ENCODE results near the gene AREG.
"Not testable (repeated sequence)": the region's sequence is repeated elsewhere in the genome, so short reads cannot be mapped to it uniquely, and the experiment has no call there.

The AREG gene, protein sequence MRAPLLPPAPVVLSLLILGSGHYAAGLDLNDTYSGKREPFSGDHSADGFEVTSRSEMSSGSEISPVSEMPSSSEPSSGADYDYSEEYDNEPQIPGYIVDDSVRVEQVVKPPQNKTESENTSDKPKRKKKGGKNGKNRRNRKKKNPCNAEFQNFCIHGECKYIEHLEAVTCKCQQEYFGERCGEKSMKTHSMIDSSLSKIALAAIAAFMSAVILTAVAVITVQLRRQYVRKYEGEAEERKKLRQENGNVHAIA

DNA sequence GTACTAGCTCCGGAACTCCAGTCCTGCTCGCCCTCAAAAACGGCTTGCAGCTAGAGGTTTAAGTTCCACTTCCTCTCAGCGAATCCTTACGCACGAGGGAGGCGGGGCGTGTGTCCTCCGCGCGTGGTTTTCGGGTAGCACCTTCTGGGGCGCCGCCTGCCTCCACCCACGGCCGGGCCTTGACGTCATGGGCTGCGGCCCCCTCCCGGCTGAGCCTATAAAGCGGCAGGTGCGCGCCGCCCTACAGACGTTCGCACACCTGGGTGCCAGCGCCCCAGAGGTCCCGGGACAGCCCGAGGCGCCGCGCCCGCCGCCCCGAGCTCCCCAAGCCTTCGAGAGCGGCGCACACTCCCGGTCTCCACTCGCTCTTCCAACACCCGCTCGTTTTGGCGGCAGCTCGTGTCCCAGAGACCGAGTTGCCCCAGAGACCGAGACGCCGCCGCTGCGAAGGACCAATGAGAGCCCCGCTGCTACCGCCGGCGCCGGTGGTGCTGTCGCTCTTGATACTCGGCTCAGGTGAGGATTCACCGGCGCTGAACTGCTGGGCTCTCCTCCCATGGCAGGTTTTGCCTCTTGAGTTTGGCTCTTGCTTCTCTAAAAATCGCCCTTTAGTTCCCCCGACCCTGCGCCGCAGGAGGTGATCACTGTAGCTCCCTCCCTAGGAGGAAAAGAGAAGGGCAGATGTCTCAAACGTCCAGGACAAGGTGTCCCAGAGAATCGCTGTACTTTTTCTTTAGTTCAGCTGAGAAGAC is at the start of gene AREG:
Gene AREG (plus strand): TSS at position 246 of the 752 bp plus-strand sequence. CDS start 210 bp downstream, at position 456.
- DNase-seq (ENCODE audit: low read depth, low spot score) = no peak
- H3K36me3 ChIP-seq (ENCODE audit: insufficient read depth, low read length) = no peaks in the 10 kb centered on the region
- peak within 1 kb of the TSS; percentile 29 for H3K9ac ChIP-seq (ENCODE audit: insufficient read length)
- peak within 1 kb of the TSS; percentile 87 for H3K4me3 ChIP-seq
- TF ChIP-seq FOXP2 (optimal IDR thresholded peaks at IDR 0.05; ENCODE audit: control extremely low read depth, extremely low read length, insufficient read depth) = no peak
- no peak for TF ChIP-seq EZH2 (IDR thresholded peaks at IDR 0.05)
- no peak for TF ChIP-seq POLR2AphosphoS5 (IDR thresholded peaks at IDR 0.05; ENCODE audit: borderline replicate concordance, low read depth, low read length)
- no peak within 1 kb of the TSS for H3K27ac ChIP-seq
- no peaks in the 10 kb centered on the region for H3K9me3 ChIP-seq (ENCODE audit: low read depth, low read length)

DNA sequence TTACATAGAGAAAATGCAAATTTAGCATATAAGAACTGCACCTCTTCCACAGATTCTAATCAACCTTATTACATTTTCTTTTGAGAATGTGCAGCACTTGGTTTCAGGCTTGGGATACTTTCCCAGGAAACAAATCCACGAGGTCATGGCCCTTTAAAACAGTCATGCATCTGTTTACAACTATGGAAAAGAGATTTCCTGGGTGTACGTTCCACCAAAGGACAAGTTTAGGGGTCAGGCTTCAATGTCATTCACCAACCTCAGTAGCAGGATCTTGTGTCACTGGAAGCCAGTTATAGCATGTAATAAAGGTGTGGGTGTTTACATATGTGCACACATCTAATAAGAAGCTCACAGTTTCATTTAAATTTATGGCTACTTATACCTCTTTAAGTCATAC is 49.3 kb upstream of the AREG start:
- no peaks in the 10 kb centered on the region for H3K9me3 ChIP-seq (ENCODE audit: low read depth, low read length)
- no peak for DNase-seq (ENCODE audit: low read depth, low spot score)
- no peak for TF ChIP-seq POLR2AphosphoS5 (IDR thresholded peaks at IDR 0.05; ENCODE audit: borderline replicate concordance, low read depth, low read length)
- no peak for TF ChIP-seq FOXP2 (optimal IDR thresholded peaks at IDR 0.05; ENCODE audit: control extremely low read depth, extremely low read length, insufficient read depth)
- no peak for TF ChIP-seq EZH2 (IDR thresholded peaks at IDR 0.05)
- H3K36me3 ChIP-seq (ENCODE audit: insufficient read depth, low read length) = no peaks in the 10 kb centered on the region
- no peak overlapping the region for H3K9ac ChIP-seq (ENCODE audit: insufficient read length)
- no peak overlapping the region for H3K4me3 ChIP-seq
- no peak overlapping the region for H3K27ac ChIP-seq

DNA sequence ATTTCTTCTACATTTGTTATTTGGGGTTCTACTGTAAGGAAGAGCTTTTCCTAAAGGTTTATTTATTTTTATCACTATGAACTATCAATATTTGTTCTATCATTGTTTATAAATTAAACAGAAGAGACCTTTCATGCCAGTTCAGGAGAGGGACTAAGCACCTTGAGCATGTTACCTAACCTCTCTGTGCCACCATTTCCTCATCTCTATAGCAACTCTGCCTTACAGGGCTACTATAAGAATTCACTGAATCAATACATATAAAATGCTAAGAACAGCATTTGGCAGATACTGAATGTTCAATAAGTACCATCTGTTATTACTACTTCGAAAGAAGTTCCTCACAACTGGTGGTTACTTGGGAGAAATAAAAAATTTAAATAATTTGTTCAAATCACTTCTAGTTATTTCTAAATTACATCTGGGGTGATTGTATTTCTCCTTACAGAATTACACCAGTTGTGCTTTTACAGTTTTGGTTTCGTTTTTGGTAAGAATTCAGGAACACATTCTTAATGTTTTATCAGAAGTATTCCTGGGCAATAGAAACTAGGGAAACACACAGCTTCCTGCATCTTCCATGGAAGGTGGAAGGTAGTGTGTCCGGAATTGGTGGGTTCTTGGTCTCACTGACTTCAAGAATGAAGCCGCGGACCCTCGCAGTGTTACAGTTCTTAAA is 47.0 kb upstream of the AREG start:
- no peak for DNase-seq (ENCODE audit: low read depth, low spot score)
- TF ChIP-seq EZH2 (IDR thresholded peaks at IDR 0.05) = no peak
- no peak for TF ChIP-seq FOXP2 (optimal IDR thresholded peaks at IDR 0.05; ENCODE audit: control extremely low read depth, extremely low read length, insufficient read depth)
- TF ChIP-seq POLR2AphosphoS5 (IDR thresholded peaks at IDR 0.05; ENCODE audit: borderline replicate concordance, low read depth, low read length) = no peak
- Histone ChIP-seq H3K36me3 (ENCODE audit: insufficient read depth, low read length) (no peaks in the 10 kb centered on the region), H3K9ac (ENCODE audit: insufficient read length) (no peak overlapping the region), H3K9me3 (ENCODE audit: low read depth, low read length) (no peaks in the 10 kb centered on the region), H3K27ac (no peak overlapping the region), H3K4me3 (no peak overlapping the region)

DNA sequence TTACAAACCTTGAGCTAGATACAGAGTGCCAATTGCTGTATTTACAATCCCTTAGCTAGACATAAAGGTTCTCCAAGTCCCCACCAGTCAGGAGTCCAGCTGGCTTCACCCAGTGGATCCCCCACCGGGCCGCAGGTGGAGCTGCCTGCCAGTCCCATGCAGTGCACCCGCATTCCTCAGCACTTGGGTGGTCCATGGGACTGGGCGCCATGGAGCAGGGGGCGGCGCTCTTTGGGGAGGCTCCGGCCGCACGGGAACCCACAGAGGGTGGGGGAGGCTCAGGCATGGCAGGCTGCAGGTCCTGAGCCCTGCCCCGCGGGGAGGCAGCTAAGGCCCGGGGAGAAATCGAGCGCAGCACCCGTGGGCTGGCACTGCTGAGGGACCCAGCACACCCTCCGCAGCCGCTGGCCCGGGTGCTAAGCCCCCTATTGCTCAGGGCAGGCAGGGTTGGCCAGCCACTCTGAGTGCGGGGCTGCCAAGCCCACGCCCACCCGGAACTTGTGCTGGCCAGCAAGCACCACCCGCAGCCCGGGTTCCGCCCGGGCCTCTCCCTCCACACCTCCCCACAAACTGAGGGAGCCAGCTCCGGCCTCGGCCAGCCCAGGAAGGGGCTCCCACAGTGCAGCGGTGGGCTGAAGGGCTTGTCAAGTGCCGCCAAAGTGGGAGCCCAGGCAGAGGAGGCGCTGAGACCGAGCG is 45.9 kb upstream of the AREG start:
- not testable (repeated sequence) for H3K27ac ChIP-seq; H3K36me3 ChIP-seq (ENCODE audit: insufficient read depth, low read length); H3K4me3 ChIP-seq; DNase-seq (ENCODE audit: low read depth, low spot score); H3K9ac ChIP-seq (ENCODE audit: insufficient read length); H3K9me3 ChIP-seq (ENCODE audit: low read depth, low read length)

DNA sequence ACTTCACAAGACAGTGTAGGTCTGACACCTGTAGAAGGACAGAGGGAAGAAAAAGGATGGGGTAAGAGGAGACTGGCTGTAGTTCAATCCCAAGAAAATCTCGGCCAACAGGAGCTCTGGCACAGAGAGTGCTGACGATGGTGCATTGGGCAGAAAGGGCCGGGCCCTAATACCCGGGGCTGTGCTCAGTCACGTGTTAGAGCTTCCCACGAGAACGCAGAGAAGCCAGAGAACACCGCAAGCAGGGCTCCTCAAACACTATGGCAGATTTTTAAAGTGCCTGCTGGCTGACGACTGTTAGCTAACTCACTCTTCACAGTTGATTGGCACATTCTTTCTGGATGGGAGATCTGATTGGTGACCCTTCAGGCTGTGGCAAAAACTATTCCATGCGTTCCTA is 44.5 kb upstream of the AREG start:
- H3K27ac ChIP-seq = no peak overlapping the region
- TF ChIP-seq FOXP2 (optimal IDR thresholded peaks at IDR 0.05; ENCODE audit: control extremely low read depth, extremely low read length, insufficient read depth) (no peak), EZH2 (IDR thresholded peaks at IDR 0.05) (no peak), POLR2AphosphoS5 (IDR thresholded peaks at IDR 0.05; ENCODE audit: borderline replicate concordance, low read depth, low read length) (no peak)
- no peak for DNase-seq (ENCODE audit: low read depth, low spot score)

DNA sequence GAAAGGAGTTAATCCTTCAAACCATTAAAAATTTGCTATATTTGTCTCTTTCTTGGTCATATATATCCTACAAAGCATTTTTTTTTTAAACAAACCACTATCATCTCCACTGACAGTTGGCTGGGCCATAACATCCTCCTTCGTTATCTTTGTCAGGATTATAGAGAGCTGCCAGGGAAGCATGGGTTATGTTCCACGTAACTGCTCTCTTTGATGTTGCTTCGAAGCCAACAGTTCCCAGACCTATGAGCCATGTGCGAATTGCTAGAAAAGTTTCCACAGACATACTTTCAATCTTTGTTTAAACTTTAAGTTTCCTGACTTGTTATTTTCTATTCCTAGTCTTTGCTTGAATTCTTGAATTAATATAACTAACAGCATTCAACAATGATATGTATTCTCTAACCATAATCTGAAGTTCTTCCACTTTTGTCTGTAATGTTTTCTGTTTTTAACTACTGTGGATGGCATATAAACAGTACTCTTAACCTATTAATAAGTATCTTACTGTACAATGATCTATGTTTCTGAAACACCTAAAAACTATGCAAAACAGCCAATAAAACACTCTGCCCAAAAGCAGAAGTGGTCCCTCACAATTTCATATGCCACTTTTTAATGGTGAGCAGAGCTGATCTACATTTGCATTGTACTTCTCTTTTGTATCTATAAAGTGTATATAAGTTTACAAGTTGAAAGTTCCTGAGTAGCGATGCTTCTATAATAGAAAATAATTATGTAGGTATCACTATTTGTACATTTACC is 42.1 kb upstream of the AREG start:
- TF ChIP-seq POLR2AphosphoS5 (IDR thresholded peaks at IDR 0.05; ENCODE audit: borderline replicate concordance, low read depth, low read length) (no peak), FOXP2 (optimal IDR thresholded peaks at IDR 0.05; ENCODE audit: control extremely low read depth, extremely low read length, insufficient read depth) (no peak), EZH2 (IDR thresholded peaks at IDR 0.05) (no peak)
- H3K27ac ChIP-seq = no peak overlapping the region
- no peak for DNase-seq (ENCODE audit: low read depth, low spot score)
- H3K36me3 ChIP-seq (ENCODE audit: insufficient read depth, low read length) = no peaks in the 10 kb centered on the region
- H3K4me3 ChIP-seq = no peak overlapping the region
- no peaks in the 10 kb centered on the region for H3K9me3 ChIP-seq (ENCODE audit: low read depth, low read length)
- no peak overlapping the region for H3K9ac ChIP-seq (ENCODE audit: insufficient read length)

More for the DNA sequence above, 44.5 kb upstream of the AREG start:
- Histone ChIP-seq H3K9ac (ENCODE audit: insufficient read length) (no peak overlapping the region), H3K9me3 (ENCODE audit: low read depth, low read length) (no peaks in the 10 kb centered on the region), H3K4me3 (no peak overlapping the region), H3K36me3 (ENCODE audit: insufficient read depth, low read length) (no peaks in the 10 kb centered on the region)

DNA sequence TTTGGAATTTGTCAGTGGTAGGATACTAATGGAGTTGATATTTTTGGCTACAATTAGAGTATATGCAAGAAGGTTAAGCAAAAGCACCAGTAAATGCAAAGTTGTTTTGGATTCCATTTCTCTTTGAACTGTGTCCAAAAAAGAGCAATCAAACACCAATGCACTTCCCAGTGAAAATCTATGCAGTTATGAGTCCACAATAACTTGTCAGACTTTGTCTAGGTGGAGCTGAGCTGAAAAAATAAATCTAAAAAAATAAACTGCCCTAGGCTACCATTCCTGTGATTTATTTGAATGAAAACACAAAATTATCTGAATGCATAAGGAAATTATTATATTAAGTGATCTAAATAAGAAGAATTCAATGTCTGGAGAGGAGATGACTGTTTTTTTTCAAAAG is 37.0 kb upstream of the AREG start:
- H3K27ac ChIP-seq = no peak overlapping the region
- H3K36me3 ChIP-seq (ENCODE audit: insufficient read depth, low read length) = no peaks in the 10 kb centered on the region
- H3K9ac ChIP-seq (ENCODE audit: insufficient read length) = no peak overlapping the region
- H3K4me3 ChIP-seq = no peak overlapping the region
- TF ChIP-seq POLR2AphosphoS5 (IDR thresholded peaks at IDR 0.05; ENCODE audit: borderline replicate concordance, low read depth, low read length) (no peak), FOXP2 (optimal IDR thresholded peaks at IDR 0.05; ENCODE audit: control extremely low read depth, extremely low read length, insufficient read depth) (no peak), EZH2 (IDR thresholded peaks at IDR 0.05) (no peak)
- no peak for DNase-seq (ENCODE audit: low read depth, low spot score)
- no peaks in the 10 kb centered on the region for H3K9me3 ChIP-seq (ENCODE audit: low read depth, low read length)
